Measurements from ENCODE around the gene RNF182. TPM values are rescaled to one million over a fixed set of nuclear protein-coding genes. Genes with fewer than 3 reads are reported as not detected.

RNF182 gene
- polyA plus RNA-seq, 2 of the 4 experiments (the other 2 are of a cell fraction) = 2.5 to 4.9 TPM

DNA sequence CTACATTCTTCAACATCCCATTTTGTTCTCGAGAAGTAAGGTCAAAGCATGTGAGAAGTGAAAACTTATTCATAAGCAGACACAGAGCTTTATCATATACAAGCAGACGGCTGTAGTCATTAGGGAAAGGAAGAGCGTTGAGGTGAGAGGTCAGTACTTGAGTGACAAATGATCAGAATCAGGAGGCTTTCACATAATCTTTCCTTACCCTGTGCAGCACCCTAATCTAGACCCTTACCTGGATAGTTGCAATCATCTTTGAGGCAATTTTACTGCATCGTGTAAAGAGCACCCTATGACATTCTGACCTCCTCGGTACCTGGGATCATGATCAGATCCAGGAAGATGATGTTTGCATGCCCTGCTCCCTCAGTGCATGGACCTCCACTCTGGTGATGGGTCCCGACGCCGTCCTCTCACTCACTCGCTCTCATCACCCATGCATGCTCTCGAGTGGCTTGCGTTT is 62.7 kb downstream of the RNF182 start (continued):
- TF ChIP-seq FOSL2 (IDR thresholded peaks at IDR 0.05) = no peak
- TF ChIP-seq FOSL2 (CRISPR knock-in tag; IDR thresholded peaks at IDR 0.05) = no peak
- TF ChIP-seq FOSB (CRISPR knock-in tag; IDR thresholded peaks at IDR 0.05) = no peak
- TF ChIP-seq KDM1A (IDR thresholded peaks at IDR 0.05; ENCODE audit: low read depth) = no peak
- no peak for TF ChIP-seq CEBPB (IDR thresholded peaks at IDR 0.05)

DNA sequence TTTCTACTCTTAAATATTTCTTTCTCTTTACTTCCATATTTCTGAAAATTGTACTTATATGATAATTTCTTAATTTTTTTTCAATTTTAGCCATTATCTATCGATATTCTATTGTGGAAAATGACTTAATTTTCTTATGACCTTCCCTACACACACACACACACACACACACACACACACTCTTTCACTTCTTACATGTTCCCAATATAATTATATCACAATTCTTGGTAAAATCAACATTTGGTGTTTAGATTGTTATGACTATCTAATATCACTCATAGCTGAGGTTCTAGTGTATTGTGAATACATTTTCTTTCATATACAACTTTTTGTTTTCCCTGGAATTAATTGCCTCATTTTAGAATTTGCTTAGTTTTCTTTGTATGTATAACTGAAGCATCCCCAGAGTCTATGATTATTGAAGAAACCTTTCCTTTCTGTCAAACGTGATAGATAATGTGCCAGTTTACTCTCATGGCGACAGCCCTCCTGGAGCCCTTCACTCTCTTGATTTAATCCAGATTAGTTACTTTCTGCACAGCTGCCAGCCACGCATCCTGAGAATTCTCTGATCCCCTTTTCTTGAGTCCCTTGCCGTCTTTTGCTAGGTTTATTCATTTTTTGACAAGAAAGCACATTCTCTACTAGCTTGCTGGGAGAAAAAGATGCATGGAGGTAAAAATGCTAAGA is 63.4 kb downstream of the RNF182 start:
- FAIRE-seq (no peak), ATAC-seq (no peak), DNase-seq (ENCODE audit: low read depth in 1 of 2, low spot score in 1 of 2) (no peak)
- H3K4me3 ChIP-seq = no peak overlapping the region
- H3K9me3 ChIP-seq = no peaks in the 10 kb centered on the region
- WGBS (ENCODE audit: missing lambda C conversion rate) = 41% methylated on average over 5 of the region's 5 CpGs
- H3K4me2 ChIP-seq = no peak overlapping the region
- TF ChIP-seq NR3C1 (IDR thresholded peaks at IDR 0.05) = no peak
- no peak for TF ChIP-seq TP53 (CRISPR knock-in tag; IDR thresholded peaks at IDR 0.05)
- no peak for TF ChIP-seq POLR2A (IDR thresholded peaks at IDR 0.05; ENCODE audit: low read length)
- POLR2A ChIA-PET = no interaction called here
- H3K4me1 ChIP-seq = peaks cover 10% of the 10 kb centered on the region
- CTCF ChIA-PET = interaction anchor here (3.0 kb wide), 1 partner anchor 79 kb away, joined by 9 read pairs; no protein-coding TSS in a partner anchor
- no peak overlapping the region for H3K27ac ChIP-seq

DNA sequence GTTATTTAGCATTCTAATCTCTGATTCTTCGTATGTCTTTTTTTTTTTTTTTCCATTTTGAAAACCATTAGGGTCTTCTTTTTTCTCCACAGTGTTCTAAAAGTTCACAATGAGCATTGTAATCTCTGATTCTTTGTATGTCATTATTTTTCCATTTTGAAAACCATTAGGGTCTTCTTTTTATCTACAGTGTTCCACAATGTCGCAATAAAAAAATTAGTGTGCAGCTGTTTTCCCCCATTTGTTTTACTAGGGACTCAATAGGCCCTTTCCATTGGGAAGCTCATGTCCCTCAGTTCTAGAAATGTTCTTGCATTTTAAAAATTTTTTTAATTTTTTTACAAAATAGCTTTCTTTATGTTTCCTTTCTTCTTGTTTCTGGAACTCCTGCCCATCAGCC is 64.2 kb downstream of the RNF182 start:
- ChIA-PET POLR2A (no interaction called here), CTCF (interaction anchor here (3.0 kb wide), 1 partner anchor 78 kb away, joined by 9 read pairs; no protein-coding TSS in a partner anchor)
- H3K4me3 ChIP-seq = no peak overlapping the region
- TF ChIP-seq SREBF2 (IDR thresholded peaks at IDR 0.05) (no peak), HEYL (CRISPR knock-in tag; IDR thresholded peaks at IDR 0.05) (no peak), GATA3 (IDR thresholded peaks at IDR 0.05; ENCODE audit: borderline replicate concordance) (no peak), CBX8 (IDR thresholded peaks at IDR 0.05) (no peak), EHF (CRISPR knock-in tag; IDR thresholded peaks at IDR 0.05) (no peak), HOXA7 (CRISPR knock-in tag; IDR thresholded peaks at IDR 0.05) (no peak), POLR2A (IDR thresholded peaks at IDR 0.05; ENCODE audit: low read length) (no peak), ZSCAN20 (CRISPR knock-in tag; IDR thresholded peaks at IDR 0.05) (no peak), POLR2AphosphoS2 (conservative IDR thresholded peaks at IDR 0.05; ENCODE audit: low read length) (no peak), EP300 (IDR thresholded peaks at IDR 0.05) (no peak), EHMT2 (IDR thresholded peaks at IDR 0.05; ENCODE audit: low read depth) (no peak)
- TF ChIP-seq, protein P1, sequence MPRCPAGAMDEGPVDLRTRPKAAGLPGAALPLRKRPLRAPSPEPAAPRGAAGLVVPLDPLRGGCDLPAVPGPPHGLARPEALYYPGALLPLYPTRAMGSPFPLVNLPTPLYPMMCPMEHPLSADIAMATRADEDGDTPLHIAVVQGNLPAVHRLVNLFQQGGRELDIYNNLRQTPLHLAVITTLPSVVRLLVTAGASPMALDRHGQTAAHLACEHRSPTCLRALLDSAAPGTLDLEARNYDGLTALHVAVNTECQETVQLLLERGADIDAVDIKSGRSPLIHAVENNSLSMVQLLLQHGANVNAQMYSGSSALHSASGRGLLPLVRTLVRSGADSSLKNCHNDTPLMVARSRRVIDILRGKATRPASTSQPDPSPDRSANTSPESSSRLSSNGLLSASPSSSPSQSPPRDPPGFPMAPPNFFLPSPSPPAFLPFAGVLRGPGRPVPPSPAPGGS (IDR thresholded peaks at IDR 0.05) = no peak
- 69% methylated on average over 2 of the region's 2 CpGs for WGBS (ENCODE audit: missing lambda C conversion rate)
- no peak for FAIRE-seq
- no peak for ATAC-seq
- H3K4me1 ChIP-seq = peaks cover 10% of the 10 kb centered on the region
- no peak overlapping the region for H3K4me2 ChIP-seq
- H3K27ac ChIP-seq = no peak overlapping the region
- DNase-seq (ENCODE audit: low read depth in 1 of 2, low spot score in 1 of 2) = no peak
- no peaks in the 10 kb centered on the region for H3K9me3 ChIP-seq

DNA sequence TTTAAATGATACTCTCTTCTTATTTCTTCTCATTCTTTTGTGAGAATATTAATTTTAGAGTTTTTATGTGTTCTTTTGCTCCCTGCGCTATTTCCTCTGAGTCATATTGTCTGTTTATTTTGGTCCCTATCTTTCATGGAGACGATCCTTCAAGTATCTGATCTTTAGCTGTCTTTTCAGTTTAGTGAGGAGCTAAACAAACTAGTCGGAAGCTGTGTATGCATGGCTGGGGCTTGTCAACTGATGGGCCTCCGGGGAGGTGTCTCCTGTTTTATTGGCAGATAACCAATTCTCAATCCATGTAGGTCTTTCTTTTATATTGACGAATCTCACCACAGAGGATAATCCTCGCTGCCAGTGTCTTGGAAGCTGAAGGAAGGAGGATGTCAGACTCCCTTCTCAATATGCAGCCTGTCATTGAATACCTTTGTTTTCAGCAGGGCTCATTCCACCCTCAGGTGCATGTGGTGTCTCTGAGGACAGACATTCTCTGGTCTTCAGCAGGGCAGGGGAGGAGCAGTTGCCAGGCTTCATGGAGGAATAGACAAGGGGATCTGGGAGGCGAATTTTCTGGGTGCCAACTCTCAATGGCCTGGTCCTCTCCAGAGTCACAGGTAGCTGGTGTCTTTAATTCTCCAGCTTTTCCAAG is 64.9 kb downstream of the RNF182 start:
- Histone ChIP-seq H3K4me3 (no peak overlapping the region), H3K9me3 (no peaks in the 10 kb centered on the region), H3K27ac (no peak overlapping the region), H3K4me2 (no peak overlapping the region), H3K4me1 (peaks cover 10% of the 10 kb centered on the region)
- ChIA-PET CTCF (interaction anchor here (3.0 kb wide), 1 partner anchor 77 kb away, joined by 9 read pairs; no protein-coding TSS in a partner anchor), POLR2A (no interaction called here)
- ATAC-seq (no peak), DNase-seq (ENCODE audit: low read depth in 1 of 2, low spot score in 1 of 2) (no peak), FAIRE-seq (no peak)
- TF ChIP-seq, protein P2, sequence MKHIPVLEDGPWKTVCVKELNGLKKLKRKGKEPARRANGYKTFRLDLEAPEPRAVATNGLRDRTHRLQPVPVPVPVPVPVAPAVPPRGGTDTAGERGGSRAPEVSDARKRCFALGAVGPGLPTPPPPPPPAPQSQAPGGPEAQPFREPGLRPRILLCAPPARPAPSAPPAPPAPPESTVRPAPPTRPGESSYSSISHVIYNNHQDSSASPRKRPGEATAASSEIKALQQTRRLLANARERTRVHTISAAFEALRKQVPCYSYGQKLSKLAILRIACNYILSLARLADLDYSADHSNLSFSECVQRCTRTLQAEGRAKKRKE (CRISPR knock-in tag; IDR thresholded peaks at IDR 0.05; ENCODE audit: low read depth) = no peak
- TF ChIP-seq PHF8 (IDR thresholded peaks at IDR 0.05; ENCODE audit: borderline replicate concordance, low read depth) = no peak
- TF ChIP-seq HDAC2 (IDR thresholded peaks at IDR 0.05) = no peak
- TF ChIP-seq POLR2A (IDR thresholded peaks at IDR 0.05; ENCODE audit: low read length) = no peak
- TF ChIP-seq BHLHE40 (IDR thresholded peaks at IDR 0.05; ENCODE audit: low read depth, low read length) = no peak
- TF ChIP-seq USF2 (IDR thresholded peaks at IDR 0.05) = no peak
- TF ChIP-seq RARB (CRISPR knock-in tag; IDR thresholded peaks at IDR 0.05) = no peak
- no peak for TF ChIP-seq ZNF302 (CRISPR knock-in tag; IDR thresholded peaks at IDR 0.05)
- TF ChIP-seq CHD2 (IDR thresholded peaks at IDR 0.05; ENCODE audit: low read length, partially characterized antibody) = no peak
- TF ChIP-seq ZC3H11A (IDR thresholded peaks at IDR 0.05) = no peak
- TF ChIP-seq RNF2 (IDR thresholded peaks at IDR 0.05; ENCODE audit: borderline replicate concordance, low read depth) = no peak
- TF ChIP-seq FOSB (CRISPR knock-in tag; IDR thresholded peaks at IDR 0.05) = no peak
- TF ChIP-seq TFCP2L1 (CRISPR knock-in tag; IDR thresholded peaks at IDR 0.05) = no peak
- TF ChIP-seq FOXS1 (CRISPR knock-in tag; IDR thresholded peaks at IDR 0.05) = no peak
- no peak for TF ChIP-seq NR3C1 (IDR thresholded peaks at IDR 0.05)
- no peak for TF ChIP-seq JUN (IDR thresholded peaks at IDR 0.05)
- TF ChIP-seq EP300 (IDR thresholded peaks at IDR 0.05) = no peak
- no peak for TF ChIP-seq RAD21 (conservative IDR thresholded peaks at IDR 0.05 in 1 of 2, IDR thresholded peaks at IDR 0.05 in 1 of 2)
- 51% methylated on average over 7 of the region's 7 CpGs for WGBS (ENCODE audit: missing lambda C conversion rate)

All from A549 (cell line).